Amniotic stem cell (primary cell): ENCODE data around the gene CETP.
"Not testable (repeated sequence)": the region's sequence is repeated elsewhere in the genome, so short reads cannot be mapped to it uniquely, and the experiment has no call there.

Experiments used
- DNase-seq: peaks from one replicate; lab custom pipeline; 2025; lab: John Stamatoyannopoulos, UW

Gene CETP

DNA sequence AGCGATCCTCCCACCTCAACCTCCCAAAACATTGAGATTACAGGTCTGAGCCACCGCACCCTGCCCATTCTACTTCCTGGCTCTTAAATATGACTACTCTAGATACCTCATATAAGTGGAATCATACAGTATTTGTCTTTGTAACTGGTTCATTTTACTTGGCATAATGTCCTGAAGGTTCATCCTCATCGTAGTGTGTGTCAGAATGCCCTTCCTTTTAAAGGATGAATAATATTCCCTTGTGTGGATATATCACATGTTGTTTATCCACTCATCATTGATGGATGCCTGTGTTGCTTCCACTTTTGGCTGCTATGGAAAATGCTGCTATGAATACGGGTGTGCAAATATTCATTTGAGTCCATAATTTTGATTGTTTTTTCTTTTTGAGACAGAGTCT, 5.7 kb upstream of the CETP start:
- DNase-seq: no peak

DNA sequence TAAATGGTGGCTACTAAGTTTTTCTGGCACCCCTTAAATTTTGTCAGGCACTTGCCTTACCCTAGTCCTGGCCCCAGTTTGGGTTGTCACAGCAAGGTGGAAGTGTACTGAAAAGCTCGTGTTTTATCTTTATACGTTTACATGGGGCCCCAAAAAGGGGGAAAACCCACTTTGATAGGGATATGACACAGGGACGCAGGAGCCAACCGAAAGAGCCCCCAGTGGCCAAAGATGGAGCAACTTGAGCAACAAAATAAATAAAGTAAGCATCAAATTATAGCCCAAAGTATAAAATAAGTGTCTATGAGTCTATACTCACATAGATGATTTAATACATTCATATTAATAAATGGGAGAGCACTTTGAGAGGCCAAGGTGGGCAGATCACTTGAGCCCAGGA, 5.0 kb upstream of the CETP start:
- no peak for DNase-seq

DNA sequence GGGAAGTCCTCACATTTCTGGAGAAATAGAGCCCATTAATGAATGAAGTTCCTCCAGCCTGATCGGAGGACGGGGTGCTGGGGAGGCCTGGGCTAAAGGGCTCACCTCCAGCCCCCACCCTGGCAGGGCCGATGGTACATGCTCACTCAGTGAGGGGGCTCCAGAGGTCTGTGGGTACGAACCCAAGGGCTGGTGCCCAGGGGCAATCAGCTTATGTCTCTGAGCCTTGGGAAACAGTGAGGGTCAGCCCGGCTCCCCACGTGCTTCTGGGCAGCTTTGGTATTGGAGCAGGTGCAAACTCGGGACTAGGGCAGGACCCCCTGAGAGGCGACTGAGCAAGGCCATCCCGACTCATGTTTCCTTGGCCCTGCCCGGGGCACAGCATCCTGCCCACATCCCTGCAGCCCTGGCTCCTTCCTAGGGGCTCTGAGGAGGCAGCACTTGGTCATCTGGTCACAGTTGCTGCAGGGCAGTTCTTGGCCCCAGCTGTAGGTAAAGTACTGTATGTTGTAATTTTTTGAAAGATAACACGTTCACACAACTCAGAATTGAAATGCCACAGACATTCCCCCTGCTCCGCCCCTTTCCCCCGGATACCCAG, 969 bp upstream of the CETP start:
- no peak for DNase-seq

DNA sequence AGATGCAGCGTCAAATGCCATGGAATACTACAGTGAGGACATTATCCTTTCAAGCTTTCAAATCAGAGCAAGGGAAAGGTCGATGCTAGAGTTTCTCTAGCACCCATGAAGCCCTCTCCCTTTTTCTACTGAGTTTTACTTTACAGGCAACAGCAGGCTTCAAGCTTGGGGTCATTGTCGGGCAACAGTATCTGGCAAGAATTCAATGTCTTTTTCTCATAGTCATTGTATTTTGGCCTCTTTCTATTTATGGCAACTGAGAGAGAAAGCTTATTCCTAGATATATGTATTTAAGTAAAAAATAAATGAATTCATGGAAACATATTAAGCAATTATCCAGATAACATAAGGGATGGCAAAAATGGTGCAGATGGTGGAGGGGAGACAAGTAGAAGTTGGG, 364 bp upstream of the CETP start:
- DNase-seq: no peak

DNA sequence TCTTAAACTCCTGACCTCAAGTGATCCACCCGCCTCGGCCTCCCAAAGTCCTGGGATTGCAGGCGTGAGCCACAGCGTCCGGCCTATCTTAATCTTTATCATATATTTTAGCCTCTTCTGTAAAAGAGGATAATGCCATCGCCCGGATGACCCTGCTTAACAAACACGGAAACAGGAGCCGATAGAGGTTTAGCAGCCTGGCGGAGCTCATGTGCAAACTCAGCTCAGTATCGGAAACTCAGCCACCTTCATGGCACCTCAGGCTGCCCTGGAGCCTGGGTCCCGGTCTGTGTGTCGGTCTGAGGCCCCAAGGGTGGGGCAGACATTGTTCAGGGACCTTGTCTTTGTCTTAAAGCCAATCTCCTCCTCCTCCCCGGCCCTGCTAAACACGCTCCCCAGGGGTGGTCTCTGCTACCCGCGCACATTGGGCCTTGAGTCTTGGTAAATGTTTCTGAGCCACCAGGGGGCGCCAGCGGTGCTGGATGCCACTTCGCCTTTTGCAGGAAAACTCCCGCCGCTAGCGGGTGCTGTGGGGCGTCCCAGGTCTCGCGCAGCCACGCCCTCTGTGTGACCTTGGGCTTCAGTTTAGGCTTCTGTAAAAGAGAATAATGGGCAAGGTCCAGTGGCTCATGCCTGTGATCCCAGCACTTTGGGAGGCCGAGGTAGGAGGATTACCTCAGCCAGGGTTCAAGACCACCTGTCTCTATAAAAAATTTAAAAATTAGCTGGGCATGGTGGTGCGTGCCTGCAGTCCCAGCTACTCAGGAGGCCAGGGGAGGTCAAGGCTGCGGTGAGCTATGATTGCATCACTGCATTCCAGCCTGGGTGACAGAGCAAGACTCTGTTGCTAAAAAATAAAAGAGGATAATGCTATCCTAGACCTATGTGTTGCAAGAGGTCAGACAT, 2.7 kb downstream of the CETP start:
- DNase-seq: no peak

DNA sequence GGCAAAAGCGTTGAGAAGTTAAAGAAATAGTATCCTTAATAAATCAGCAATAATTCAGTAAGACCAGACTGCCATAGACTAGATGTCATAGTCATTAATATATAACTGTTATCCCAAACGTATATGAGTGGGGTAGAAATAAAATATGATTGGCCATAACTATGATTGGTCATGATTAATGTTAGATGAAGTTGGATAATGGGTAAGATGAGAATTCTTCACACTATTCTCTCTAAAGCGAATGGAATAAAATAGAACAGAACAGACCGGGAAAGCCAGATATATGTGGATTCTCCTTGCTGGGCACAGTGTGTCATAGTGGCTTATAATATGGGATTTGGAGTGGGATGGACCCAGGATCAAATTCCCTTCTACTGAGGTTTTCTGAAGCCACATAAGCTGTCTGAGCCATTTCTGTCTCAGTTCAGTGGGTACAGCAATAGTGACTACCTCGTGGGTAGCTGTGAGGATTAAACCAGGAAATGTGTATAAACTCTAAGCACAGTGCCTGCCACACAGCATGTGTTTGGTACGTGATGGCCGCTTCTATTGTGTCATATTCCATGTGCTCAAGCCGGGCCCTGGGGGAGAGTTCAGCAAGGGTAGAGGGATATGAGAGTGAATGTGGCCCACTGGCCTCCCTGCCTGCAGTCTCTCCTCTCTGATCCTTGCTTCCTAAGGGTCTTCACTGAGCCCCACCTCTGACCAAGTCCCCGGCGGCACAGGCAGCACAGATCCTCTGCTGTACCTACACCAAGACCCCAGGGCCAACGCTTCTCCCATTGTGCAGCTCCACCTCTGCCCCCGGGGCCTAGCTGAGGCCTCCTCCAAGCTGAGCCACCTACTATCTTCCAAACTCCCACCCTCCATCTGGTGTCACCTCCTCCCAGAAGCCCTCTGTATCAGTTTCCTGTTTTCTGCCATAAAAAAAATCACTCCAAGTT, 3.7 kb downstream of the CETP start:
- no peak for DNase-seq

DNA sequence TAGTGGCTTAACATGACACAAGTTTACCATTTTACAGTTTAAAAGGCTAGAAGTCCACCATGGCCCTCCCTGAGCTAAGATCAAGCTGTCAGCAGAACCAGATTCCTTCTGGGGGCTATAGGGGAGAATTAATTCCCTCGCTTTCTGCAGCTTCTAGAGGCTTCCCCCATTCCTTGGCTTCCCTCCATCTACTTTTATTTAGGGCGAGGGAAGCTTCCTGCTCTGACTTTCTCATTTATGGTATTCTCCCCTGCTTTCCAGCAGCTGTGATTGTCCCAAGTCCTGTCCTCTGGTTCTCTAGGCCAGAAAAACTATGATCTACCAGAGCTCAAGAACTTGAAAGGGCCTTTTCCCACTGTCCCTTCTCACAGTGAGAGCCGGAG, 4.3 kb downstream of the CETP start:
- DNase-seq: no peak

DNA sequence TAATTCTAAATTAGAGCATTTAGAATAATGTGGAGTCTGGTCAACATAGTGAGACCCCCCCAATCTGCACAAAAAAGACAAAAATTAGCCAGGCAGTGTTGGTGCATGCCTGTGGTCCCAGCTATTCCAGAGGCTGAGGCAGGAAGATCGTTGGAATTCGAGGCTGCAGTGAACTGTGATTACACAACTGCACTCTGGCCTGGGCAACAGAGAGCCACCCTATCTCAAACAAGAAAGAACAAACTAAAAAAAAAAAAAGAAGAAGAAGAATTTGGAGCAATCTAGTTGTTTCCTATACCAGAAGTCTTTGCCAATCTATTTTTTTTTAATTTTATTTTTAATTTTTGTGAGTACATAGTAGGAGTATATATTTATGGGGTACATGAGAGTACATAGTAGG, 6.0 kb downstream of the CETP start:
- DNase-seq: no peak

DNA sequence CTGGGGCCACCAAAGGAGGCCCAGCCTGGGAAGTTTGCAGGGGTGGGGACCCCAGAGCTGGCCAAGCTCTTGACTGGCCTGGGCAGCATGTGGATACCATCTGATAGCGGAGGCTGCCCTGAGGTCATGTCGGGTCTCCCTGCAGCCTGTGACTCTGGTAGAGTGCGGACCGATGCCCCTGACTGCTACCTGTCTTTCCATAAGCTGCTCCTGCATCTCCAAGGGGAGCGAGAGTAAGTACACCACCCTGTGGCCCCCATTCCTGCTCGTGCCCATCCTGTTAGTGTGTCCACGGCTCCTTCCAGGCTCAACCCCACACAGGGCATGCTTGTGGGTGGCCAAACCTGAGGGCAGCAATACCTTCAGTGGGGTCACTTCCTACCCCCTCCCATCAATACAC, 8.0 kb downstream of the CETP start:
- no peak for DNase-seq

DNA sequence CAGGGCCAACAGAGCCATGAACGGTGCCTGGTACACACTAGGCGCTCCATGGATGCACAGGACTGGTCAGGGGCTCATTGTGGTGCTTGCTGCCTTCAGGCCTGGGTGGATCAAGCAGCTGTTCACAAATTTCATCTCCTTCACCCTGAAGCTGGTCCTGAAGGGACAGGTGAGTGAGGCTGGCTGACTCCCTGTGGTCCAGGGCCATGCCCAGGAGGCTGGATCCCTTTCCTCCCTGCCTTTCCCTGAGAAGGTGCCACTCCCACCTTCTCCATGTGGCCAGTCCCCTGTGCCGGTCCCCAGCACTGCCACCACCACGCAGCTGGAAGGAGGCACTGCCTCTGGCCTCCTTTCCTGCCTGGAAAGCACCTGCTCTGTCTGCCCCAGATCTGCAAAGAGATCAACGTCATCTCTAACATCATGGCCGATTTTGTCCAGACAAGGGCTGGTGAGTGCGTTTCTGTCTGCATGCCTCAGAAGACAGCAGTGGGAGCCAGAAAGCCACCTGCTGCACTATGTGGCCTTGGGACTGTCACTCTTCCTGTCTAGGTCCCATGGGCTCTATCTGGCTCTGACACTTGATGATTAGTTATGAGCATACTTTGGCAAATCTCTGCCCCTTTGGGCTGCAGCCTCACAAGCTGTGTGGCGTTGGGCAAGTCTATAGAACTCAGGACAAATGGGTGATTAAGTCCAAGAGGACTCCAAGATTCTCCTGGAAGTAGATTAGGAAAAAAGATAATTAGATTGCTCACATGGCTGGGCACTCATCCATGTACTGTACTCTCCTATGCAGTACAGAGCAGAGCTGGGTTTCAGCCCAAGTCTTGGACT, 9.4 kb downstream of the CETP start:
- DNase-seq: no peak

DNA sequence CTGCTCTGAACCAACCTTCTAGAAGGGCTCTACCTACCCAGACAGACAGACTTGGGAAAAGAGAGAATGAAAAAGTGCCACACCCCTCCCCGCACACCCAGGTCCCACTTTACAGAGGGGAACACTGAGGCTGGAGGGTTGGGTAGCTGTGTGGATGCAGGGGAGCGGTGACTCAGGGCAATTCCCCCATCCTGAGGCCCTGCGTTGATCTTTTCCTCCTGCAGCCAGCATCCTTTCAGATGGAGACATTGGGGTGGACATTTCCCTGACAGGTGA, 10.0 kb downstream of the CETP start:
- no peak for DNase-seq

DNA sequence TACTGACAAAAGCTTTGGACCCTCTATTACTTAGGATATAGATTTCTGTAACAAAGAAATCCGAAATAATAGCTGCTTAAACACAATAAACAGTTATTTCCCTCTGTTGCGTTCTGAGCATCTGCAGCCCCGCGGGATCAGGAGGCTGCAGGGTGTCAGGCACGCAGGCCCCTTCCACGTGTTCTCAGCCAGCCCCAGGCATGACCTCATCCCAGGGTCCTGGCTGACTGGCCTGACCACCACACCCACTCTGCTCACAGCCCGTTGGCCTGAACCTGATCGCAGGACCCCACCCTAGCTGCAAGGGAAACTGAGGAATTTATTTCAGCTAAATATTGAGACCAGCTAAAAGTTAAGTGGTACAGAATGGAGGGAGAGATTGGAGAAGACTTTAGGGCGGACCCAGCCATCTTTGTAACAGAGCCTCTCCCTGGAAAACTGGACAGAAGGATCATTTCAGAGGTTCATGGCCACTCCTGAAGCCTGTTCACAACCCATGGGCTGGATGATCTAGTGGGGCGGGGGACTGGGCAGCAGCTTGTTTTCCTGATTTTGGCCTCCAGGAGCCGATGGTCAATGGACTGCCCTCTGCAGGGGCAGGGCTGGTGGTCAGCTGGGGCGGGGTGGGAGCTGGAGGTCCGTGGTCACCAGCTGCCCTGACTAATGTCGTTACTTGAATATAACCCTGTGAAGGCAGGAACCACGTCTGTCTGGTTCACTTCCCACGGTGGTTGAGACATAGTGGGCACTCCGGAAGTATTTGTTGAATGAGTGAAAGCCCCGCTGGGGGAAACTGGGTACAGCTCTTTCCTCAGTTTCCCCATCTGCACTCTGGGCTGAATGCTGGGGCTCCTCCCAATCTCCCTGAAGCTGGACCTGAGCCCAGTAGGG, 10.9 kb downstream of the CETP start:
- DNase-seq: no peak

DNA sequence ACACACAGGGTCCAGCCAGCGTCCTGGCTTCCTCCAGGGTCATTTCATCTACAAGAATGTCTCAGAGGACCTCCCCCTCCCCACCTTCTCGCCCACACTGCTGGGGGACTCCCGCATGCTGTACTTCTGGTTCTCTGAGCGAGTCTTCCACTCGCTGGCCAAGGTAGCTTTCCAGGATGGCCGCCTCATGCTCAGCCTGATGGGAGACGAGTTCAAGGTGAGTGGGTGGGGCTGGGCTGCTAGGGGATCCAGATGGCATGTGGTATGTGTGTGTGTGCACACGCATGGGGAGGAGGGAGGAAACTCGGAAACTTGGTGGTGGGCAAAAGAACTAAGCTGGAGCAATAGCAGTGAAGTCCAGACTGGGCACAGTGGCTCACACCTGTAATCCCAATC, 11.5 kb downstream of the CETP start:
- no peak for DNase-seq

DNA sequence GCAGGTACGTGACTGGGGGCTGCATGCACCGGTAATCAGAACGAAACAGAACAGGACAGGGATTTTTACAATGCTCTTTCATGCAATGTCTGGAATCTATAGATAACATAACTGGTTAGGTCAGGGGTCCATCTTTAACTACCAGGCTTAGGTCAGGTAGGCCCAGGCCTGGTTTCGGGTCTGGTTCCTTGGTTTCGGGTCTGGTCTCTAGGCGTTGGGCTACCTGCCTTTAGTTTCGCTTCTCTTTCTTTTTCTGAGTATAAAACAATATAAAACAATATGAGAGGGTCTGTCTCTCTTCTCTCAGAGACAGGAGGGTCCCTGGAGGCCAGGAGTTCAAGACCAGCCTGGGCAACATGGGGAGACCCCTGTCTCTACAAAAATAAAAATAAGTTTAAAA, 12.1 kb downstream of the CETP start:
- not testable (repeated sequence) for DNase-seq

DNA sequence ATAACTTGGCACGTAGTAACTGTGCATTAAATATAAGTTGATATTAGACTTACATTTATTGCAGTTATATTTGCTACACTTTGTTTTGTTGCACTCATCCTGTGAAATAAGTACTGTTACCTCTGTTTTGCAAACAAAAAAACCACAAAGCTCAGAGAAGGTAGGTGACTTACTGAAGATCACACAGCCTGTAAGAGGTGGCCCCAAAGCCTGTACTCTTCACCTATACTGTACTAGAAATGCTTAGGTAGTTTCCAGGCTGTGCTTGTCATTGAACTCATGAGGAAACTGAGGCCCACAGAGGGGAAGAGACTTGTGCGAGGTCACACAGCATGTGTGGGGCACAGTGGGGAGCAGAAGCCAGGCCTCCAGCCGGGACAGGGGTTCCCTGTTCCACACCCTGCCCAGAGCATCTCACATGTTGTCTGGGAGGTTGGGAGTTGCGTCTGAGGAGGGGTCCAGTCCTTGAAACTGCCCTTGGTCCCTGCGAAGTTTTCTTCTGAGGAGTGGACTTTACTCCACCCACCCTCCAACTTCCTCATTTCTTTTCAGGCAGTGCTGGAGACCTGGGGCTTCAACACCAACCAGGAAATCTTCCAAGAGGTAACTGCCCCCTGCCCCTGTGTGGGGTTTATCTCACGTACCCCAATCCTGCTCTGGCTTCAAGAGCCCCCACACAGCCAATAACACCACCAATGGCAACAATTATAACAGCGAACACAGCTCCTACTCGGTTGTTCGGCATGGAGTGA, 13.0 kb downstream of the CETP start:
- no peak for DNase-seq

DNA sequence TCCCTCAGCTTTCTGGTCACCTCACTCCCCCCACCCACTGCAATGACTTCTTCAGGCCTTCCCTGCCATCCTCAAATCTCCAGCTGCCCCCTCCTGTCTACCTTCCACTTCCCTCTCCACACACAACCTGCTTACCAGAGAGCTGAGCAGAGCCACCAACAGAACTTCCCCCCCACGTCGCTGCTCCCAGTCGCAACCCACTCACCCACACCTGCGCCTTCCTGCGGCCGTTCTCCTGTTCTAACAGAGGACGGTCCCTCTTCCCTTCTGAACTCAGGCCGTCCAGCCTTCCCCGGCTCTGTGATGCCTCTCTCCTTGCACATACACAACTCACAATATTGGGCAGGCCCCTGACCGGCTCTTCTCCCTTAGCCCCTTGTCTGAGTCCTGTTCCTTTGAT, 14.0 kb downstream of the CETP start:
- DNase-seq: no peak

DNA sequence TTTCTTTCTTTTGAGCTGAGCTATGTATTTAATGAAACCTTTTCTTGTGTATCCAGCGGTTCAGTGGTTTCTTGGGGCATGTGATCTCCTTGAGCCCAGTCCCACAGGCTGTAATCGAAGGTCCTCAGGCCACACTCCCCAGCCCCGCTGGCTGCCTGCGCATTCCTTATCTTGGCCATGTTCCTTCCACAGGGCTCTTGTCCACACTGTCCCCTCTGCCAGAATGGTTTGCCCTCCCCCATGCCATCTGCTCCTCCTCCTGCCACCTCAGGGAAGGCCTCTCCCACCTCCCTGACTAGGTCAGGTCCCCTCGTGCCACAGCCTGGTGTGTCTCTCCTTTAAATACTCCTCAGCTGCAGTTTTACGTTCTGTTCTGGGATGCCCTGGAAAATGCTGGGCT, 15.5 kb downstream of the CETP start:
- no peak for DNase-seq

DNA sequence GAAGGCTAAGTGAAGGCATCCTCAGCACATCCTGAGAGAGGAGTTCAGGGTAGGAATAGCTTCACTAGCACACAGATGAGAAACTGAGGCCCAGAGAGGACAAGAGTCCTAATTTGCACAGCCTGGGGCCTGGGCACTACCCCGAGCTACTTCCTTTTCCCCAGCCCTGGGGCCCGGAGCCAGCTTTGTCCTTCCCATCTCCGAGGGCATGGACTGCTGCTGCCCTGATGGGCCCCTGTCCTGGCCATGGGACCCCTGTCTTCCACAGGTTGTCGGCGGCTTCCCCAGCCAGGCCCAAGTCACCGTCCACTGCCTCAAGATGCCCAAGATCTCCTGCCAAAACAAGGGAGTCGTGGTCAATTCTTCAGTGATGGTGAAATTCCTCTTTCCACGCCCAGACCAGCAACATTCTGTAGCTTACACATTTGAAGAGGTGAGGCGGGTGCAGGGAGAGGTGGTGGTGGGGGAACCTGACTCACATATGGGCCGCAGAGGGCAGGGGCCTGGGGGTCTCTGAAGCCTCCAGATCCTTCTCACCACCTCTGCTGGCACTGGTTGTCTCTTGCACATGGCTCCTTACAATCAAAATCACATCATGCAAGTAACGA, 16.2 kb downstream of the CETP start:
- DNase-seq: no peak

DNA sequence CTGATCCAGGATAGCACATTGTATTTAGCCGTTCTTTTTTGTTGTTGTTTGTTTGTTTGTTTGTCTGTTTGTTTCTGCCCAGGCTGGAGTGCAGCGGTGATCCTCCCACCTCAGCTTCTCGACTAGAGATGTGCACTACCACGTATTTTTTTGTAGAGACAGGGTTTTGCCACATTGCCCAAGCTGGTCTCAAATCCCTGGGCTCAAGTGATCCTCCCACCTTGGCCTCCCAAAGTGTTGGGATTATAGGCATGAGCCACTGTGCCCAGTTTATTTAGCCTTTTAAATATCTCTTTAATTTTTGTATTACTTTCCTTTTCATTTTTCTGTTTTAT, 18.4 kb downstream of the CETP start:
- DNase-seq: no peak
